ENCODE results near the gene DSTN. TPM values are rescaled to one million over a fixed set of nuclear protein-coding genes. Genes with fewer than 3 reads are reported as not detected.

DSTN gene
- 263 and 465 TPM in 2 replicates for total RNA-seq

GRCh38 chr20:17569616-17570346 is at the start of gene DSTN:
TSS of gene DSTN (plus strand) at chr20:17570075. CDS start at chr20:17570209, 134 bp downstream.

GRCh38 chr20:17530716-17531664 is 38.9 kb upstream of the DSTN start, which contains the start of gene BFSP1:
TSS of gene BFSP1 (minus strand) at chr20:17531379. CDS start at chr20:17531329, 50 bp downstream.

Other genes with a start within 250 kb of the DSTN start
- gene BFSP1, start 38.7 kb upstream of the DSTN start, total RNA-seq: 2.7 and 6.4 TPM in 2 replicates
- 146 and 150 TPM in 2 replicates for gene RRBP1, start 112.2 kb downstream of the DSTN start, total RNA-seq
- not detected in 2 replicates for gene BANF2, start 129.9 kb downstream of the DSTN start, total RNA-seq